Heart right ventricle (tissue), 16 donors: Measurements from ENCODE around the gene BRD4. TPM values are rescaled to one million over a fixed set of nuclear protein-coding genes. Genes with fewer than 3 reads are reported as not detected.

Experiments
- ATAC-seq, 8 donors: fragments of 200-7000 bp; cut with Tn5 transposase; one replicate each; pipeline ENCODE4 v1.9.1; 2020; ENCODE audit warnings: mild to moderate bottlenecking in 8 of 8, moderate library complexity in 8 of 8, moderate number of reproducible peaks in 1 of 8
- DNase-seq, 2 donors: peaks; one replicate each; pipeline ENCODE4 v3.0.0-alpha.2; 2020
- H3K27ac ChIP-seq, 10 donors: fragments of 200-600 bp; sonication (generic) in 2 of 10; one replicate each; pipeline versions ENCODE4 v1.5.0 to v1.8.0; 2020 to 2022; ENCODE audit warnings: mild to moderate bottlenecking in 3 of 10
- H3K27me3 ChIP-seq, 7 donors: fragments of 200-600 bp; one replicate each; pipeline ENCODE4 v1.8.0; 2021 to 2022; ENCODE audit warnings: mild to moderate bottlenecking in 2 of 7
- H3K36me3 ChIP-seq, 9 donors: fragments of 200-600 bp; sonication (generic) in 1 of 9; one replicate each; pipeline versions ENCODE4 v1.5.0 to v1.8.0; 2020 to 2022; ENCODE audit warnings: mild to moderate bottlenecking in 2 of 9
- H3K4me1 ChIP-seq, 9 donors: fragments of 200-600 bp; sonication (generic) in 1 of 9; one replicate each; pipeline versions ENCODE4 v1.5.0 to v1.8.0; 2020 to 2022; ENCODE audit warnings: mild to moderate bottlenecking in 4 of 9
- H3K4me3 ChIP-seq, 10 donors: fragments of 200-600 bp; sonication (generic) in 2 of 10; one replicate each; pipeline versions ENCODE4 v1.5.0 to v1.8.0; 2020 to 2022; ENCODE audit warnings: mild to moderate bottlenecking in 7 of 10, moderate library complexity in 2 of 10
- H3K9me3 ChIP-seq, 11 donors: fragments of 200-600 bp in 10 of 11; sonication (generic) in 2 of 11; one replicate each; pipeline versions ENCODE4 v1.5.0 to v1.8.0; 2013 to 2022; ENCODE audit warnings: mild to moderate bottlenecking in 2 of 11, control low read depth in 1 of 11, moderate library complexity in 1 of 11
- CTCF ChIP-seq, 9 donors: fragments of 200-600 bp; sonication (generic) in 2 of 9; IDR thresholded peaks; one replicate each; pipeline versions ENCODE4 v1.5.0 to v1.8.0; 2021 to 2022; ENCODE audit warnings: antibody characterized with exemption in 9 of 9, mild to moderate bottlenecking in 5 of 9, moderate library complexity in 1 of 9
- WGBS, 2 donors: extraction: QIAGEN DNeasy Blood & Tissue Kit; methylation state at CpG; one replicate each; pipeline ENCODE4 v1.1.7; 2013; ENCODE audit warnings: inconsistent platforms in 1 of 2; 5-methylcytosine and 5-hydroxymethylcytosine counted together
- intact Hi-C, 10 donors: fragments of 100-400 bp; cut with DNase I; formaldehyde crosslinking; loops; one replicate each; pipeline versions ENCODE4 v1.11.1 to v1.14.2; 2022
- polyA plus RNA-seq, 2 donors: library from polyadenylated mRNA; stranded (reverse); fragments of 200-250 nt; gene quantifications; one replicate each; pipeline ENCODE4 v1.2.3, GENCODE V29; 2013
- total RNA-seq, 10 donors: library from RNA; stranded (reverse); fragmentation: NEBNext Ultra II Directional in 3 of 10; extraction: Animal tissue kit (Norgen Biotek cat#: 25700) in 3 of 10; gene quantifications; one replicate each; pipeline versions ENCODE4 v1.2.1 to v1.2.4, GENCODE V29; 2021 to 2023
- donor health status: Arrhythmogenic right ventricular cardiomyopathy.
- donor health status: ischemic (EF 13 %, LVEDD 7.1; RV severe dilation, severe dysfunction).
- donor health status: healthy with polysubstance abuse.
- donor health status: DM: no; HTN: yes; CAD: no.
- donor health status: DM: no; HTN: no; CAD: no.
- donor health status: ischemic (EF 25% LVEDD 6.9; RV normal size, moderate dysfunction).
- donor health status: ischemic (EF 25% LVEDD 5.7; RV mildly dilated, moderate dysfunction).
- donor health status: healthy.
- donor health status: DM: yes; HTN: yes; CAD: no.
- donor health status: Ischemic cardiomyopathy.
- donor health status: ischemic (EF 35%, LVEDD 5.7; RV mildly dilated, moderate dysfunction).
- donor health status: nonischemic (EF 11% LVEDD 7.7; RV severe dilation, severe dysfunction).
- donor health status: DM: yes; HTN: yes; CAD: no.
- donor health status: PGD.
- donor health status: ischemic (EF 29% LVEDD 5.4; RV normal size, mild dysfunction).
- donor health status: nonischemic (EF 23%, LVEDD 6.1; RV moderate dilation, normal function).

BRD4 gene
- total and polyA plus RNA-seq, 12 donors, result 31.2 to 85.1 (median 53.6) TPM

GRCh38 chr19:15290166-15290565, 42.2 kb downstream of the BRD4 start:
- no peak for TF ChIP-seq CTCF (IDR thresholded peaks at IDR 0.05)
- ATAC-seq (no peak), DNase-seq (no peak)
- Histone ChIP-seq H3K27ac (no peak overlapping the region), H3K9me3 (no peaks in the 10 kb centered on the region), H3K4me1 (peaks cover 42 to 100% (median 100%) of the 10 kb centered on the region in 9 donors), H3K36me3 (no peaks in the 10 kb centered on the region), H3K27me3 (no peaks in the 10 kb centered on the region), H3K4me3 (no peak overlapping the region)
- 59 to 61% methylated on average over 7 of the region's 7 CpGs for WGBS, 2 donors
- intact Hi-C loops, result loop anchor here in 3 of 10 donors (5.0 kb wide), 1 partner anchor 37 kb away; no protein-coding TSS in a partner anchor

- whole genome bisulfite sequencing, 2 donors, result 42 to 57% methylated on average over 3 of the region's 3 CpGs
- H3K27ac ChIP-seq, result no peak overlapping the region
- no peak overlapping the region for H3K4me3 ChIP-seq
- H3K9me3 ChIP-seq, result no peaks in the 10 kb centered on the region
- DNase-seq (no peak), ATAC-seq (no peak)
- no peaks in the 10 kb centered on the region for H3K27me3 ChIP-seq
- no peaks in the 10 kb centered on the region for H3K36me3 ChIP-seq
- no peak for TF ChIP-seq CTCF (IDR thresholded peaks at IDR 0.05)
- intact Hi-C loops, result loop anchor here in 3 of 10 donors (5.0 kb wide), 1 partner anchor 38 kb away; no protein-coding TSS in a partner anchor
- H3K4me1 ChIP-seq, result peaks cover 42 to 100% (median 100%) of the 10 kb centered on the region in 9 donors
Measured at GRCh38 chr19:15289673-15290072, 42.7 kb downstream of the BRD4 start.

GRCh38 chr19:15288146-15288963, 44.0 kb downstream of the BRD4 start:
- DNase-seq (no peak), ATAC-seq (peak in 7 of 8 donors; percentile 28 to 55 (median 38))
- 31 to 42% methylated on average over 14 of the region's 14 CpGs for WGBS, 2 donors
- TF ChIP-seq CTCF (IDR thresholded peaks at IDR 0.05), result no peak
- intact Hi-C loops, result no loop called here
- Histone ChIP-seq H3K4me1 (peaks cover 44 to 100% (median 100%) of the 10 kb centered on the region in 9 donors), H3K27me3 (no peaks in the 10 kb centered on the region), H3K36me3 (no peaks in the 10 kb centered on the region), H3K27ac (peak overlapping the region in 4 of 10 donors; percentile 10 to 38 (median 22)), H3K4me3 (no peak overlapping the region), H3K9me3 (no peaks in the 10 kb centered on the region)

GRCh38 chr19:15287496-15287895, 44.8 kb downstream of the BRD4 start:
- Histone ChIP-seq H3K36me3 (no peaks in the 10 kb centered on the region), H3K27me3 (no peaks in the 10 kb centered on the region), H3K4me3 (no peak overlapping the region), H3K4me1 (peaks cover 43 to 100% (median 100%) of the 10 kb centered on the region in 9 donors), H3K9me3 (no peaks in the 10 kb centered on the region), H3K27ac (no peak overlapping the region)
- no peak for ATAC-seq
- no peak for DNase-seq
- WGBS, 2 donors, result 82 to 84% methylated on average over 10 of the region's 10 CpGs
- intact Hi-C loops, result no loop called here
- no peak for TF ChIP-seq CTCF (IDR thresholded peaks at IDR 0.05)
